ENCODE measurements around the gene CC2D2B. TPM values are rescaled to one million over a fixed set of nuclear protein-coding genes. Genes with fewer than 3 reads are reported as not detected.
"Not testable (repeated sequence)": the region's sequence is repeated elsewhere in the genome, so short reads cannot be mapped to it uniquely, and the experiment has no call there.

CC2D2B gene, protein sequence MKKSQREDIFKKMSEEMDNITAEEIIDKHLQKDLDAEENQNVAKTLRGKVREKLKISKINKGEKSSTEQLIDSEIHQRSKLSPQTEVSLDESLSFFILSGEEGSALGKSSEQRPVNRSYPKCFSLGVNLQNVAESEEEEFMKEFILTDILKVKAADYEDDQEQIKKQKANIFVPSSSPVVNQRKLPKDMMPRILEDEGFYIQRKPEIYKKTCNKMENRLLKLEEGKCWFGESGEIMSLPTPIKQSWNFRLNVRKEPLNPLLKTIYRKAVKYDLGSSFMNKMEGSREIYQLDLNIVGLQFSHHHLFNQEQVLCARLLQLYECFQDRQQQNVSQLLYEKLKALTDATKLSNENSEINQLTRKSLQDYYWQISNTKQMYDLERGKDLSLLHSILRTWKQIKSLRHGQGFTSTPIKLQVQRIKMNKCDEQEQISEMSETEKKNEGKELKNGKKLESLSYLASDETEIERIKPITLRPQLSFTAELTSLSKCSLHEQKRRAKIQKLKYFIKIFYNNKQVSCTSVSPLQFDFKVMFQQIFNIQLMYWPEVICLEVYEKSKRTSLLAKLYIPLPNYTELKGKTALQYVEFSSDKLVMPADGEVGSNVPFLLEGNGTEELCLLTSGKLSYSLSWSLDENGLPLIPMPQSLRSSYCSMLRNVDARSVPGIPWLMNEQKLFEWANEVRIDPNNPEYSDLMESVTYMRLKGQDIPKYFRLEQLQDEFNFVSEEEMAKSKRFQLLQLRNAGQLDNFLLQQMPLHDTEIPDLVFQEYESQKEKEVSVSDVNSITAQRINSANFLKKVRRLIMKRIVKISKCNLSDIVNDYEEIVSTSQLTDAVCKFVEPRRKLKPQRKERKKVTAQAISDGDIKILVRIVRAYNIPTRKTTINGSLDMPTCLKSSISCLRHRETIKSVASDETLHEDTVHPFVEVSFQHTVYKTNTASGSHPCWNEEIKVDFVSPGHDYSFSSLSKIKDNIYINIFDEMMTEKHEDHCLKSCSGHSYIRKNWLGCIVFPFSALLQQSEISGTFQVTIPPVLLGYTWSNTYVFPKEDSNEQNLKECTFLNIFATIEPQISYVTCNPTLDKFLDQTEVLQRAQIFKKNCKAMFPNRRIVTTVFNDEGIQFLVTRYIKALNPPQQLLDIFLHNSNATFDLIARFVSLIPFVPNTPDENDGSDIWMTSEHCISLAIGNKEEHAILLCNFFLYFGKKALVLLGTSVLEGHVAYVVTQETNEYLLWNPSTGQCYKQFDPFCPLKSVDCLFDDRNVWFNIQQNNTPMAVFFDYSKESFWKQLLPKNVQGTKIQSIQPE (N-terminal part only)
- not detected for total RNA-seq

DNA sequence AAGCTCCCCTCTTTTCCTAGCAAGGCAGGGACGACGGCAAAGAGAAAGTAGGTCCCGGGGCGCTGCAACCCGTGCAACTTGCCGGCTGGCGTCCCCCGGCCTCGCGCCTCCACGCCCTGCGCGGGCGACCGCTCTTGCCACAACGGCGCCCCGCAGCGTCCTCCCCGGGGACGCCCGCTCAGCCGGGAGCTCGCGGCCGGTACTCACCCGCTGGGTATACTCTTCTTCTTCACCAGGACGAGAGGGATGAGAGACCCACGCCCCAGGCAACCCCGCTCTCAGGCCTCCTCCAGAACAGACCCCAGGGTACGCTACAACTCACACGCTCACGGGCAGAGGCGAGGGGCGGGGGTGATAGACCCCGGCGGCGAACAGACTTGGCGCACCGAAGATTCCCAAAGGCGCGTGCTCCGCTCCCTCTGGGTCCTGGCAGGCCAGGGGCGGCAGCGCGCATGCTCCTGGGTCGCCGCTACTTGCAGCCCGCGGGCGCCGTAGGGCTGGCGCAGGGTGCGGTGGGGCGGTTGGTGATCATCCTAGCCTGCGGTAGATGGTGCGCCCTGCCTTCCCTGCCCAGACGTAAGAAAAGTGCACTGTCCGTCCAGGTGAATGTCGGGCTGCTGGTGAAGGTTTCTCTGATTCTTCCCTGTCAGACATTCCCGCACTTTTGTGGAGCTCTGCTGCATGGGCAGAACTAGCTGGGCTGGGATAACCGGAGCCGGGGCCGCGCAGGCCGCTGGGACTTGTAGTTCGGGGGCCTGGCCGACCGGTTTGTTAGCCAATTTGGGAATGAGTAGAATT lies at the start of gene CC2D2B:
CC2D2B (plus strand) TSS at position 520 of the 798 bp plus-strand sequence. CDS start 3,349 bp downstream, outside the sequence.
- DNase-seq = peak; percentile 28

DNA sequence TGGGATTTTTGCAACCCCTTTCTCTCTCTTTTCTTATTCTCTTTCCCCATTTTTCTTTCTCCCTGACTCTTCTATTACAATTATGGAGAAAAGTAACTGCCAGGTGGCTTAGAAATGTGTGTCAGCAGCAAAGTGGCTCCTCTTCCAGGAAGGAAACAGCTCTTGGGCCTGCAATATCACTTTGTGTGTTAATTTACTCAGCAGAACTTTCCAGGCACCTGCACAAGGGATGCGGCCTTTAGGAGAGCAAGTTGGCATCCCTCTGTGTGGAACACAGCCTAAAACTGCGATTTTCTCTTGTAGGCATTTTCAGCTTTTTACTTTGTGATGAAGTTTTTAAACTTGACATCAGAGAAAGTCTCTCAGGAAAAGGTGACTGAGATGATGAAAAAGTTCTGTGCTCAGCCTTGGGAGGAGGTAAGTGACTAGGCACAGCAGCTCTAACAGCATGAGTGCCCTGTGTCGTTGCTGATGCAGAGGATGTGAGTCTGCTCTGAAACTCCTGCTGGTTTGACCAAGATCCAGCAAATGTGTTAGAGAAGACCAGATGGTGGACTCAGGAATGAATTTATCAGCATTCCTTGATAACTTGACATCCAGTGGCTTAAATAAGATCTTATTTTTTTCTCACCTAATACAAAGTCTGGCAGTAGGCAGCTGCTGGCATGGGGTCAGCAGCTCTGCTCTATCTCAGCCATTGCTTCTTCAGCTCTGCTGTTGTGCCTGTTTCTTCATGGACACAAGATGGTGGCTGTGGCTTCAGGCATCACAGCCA lies 47.4 kb upstream of the CC2D2B start:
- DNase-seq = no peak

DNA sequence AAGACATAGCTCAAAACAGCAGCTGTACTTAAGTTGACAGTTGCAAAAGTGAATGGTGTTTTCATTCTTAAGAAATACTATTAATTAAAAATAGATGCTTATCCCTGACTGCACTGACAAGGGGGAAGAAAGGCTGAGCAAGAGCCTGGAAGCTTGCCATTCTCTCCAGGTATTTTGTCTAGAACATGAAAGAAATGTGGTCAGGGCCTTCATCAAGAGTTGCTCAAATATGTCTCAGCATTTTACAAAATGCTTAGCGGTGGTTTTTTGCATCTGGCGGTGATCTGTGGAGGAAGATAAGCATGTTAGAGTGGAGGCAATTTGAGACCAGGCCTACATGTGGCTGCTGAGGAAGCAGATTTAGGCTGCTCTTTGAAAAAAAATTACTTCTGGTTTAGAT lies 46.4 kb upstream of the CC2D2B start:
- DNase-seq = no peak

GRCh38 chr10:95864906-95865813 lies 42.6 kb upstream of the CC2D2B start:
- DNase-seq = peak; percentile 20

DNA sequence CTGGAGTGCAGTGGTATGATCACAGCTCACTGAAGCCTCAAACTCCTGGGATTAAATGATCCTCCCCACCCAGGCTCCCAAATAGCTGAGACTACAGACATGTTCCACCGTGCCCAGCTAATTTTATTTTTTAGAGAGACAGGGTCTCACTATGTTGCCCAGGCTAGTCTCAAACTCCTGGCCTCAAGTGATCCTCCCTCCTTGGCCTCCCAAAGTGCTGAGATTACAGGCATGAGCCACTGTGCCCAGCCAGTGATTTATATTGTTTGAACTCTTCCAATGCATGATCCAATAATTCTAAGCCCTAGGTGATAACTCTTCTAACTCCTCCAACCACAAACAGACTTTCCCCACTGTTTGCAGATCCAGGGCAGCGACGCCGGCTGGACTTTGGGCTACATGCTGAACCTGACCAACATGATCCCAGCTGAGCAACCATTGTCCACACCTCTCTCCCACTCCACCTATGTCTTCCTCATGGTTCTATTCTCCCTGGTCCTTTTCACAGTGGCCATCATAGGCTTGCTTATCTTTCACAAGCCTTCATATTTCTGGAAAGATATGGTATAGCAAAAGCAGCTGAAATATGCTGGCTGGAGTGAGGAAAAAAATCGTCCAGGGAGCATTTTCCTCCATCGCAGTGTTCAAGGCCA lies 41.8 kb upstream of the CC2D2B start:
- no peak for DNase-seq

DNA sequence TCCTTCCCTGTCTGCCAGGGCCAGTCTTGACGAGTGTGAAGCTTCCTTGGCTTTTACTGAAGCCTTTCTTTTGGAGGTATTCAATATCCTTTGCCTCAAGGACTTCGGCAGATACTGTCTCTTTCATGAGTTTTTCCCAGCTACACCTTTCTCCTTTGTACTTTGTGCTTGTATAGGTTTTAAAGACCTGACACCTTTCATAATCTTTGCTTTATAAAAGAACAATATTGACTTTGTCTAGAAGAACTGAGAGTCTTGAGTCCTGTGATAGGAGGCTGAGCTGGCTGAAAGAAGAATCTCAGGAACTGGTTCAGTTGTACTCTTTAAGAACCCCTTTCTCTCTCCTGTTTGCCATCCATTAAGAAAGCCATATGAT lies 41.3 kb upstream of the CC2D2B start:
- DNase-seq = no peak

DNA sequence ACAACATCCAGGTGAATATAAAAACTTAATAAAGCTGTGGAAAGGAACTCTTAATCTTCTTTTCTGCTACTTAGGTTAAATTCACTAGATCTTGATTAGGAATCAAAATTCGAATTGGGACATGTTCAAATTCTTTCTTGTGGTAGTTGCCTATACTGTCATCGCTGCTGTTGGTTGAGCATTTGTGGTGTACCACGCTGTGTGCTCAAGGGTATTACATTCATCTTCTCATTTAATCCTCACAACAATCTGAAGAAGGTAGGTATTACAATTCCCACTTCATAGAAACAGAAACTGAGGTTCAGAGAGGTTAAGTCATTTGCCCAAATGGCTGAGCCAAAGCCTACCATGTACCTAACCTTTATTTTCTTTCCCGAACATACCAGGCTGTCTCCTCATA lies 39.9 kb upstream of the CC2D2B start:
- no peak for DNase-seq

DNA sequence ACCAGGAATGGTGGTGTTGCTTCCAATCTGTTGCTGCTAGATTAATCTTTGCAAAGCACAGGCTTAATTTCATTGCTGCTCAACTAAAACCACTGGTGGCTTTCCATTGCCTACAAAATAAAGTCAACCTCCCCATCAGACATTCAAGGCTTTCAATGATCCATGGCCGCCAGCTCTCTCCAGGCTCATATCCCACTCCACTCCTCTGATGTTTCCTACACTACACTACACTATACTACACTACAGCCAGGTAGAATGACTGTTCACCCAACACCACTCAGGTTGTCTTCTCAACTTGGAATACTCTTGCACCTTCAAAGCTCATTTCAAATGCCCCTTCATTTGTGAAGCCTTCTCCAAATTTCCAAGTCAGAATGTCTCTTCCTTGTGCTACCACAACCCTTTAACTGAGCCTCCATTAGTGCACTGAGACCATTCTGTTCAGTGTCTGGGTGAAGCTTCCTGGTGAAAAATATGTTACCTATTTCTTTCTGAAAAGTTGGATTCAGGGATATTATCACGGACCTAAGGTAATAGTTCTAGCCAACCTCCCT lies 35.5 kb upstream of the CC2D2B start:
- DNase-seq = no peak

DNA sequence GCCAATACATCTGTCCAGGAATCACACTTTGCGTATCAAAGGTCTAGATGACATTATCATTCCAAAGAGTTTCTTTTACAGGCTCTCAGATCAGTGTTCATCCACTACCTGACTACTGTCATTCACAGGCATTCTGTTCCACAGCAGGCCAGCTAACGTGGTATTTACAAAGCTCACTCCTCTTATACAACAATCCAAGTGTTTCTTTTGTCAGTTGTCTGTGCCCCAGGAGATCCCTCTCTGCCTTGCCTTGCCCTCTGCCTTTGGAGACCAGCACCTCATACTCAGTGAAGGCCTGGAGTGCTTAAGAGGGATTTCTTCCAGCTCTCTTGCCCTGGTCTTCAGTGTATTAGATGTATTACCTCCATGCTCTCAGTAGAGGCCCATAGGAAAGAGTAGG lies 34.6 kb upstream of the CC2D2B start:
- no peak for DNase-seq

- no peak for DNase-seq
These were observed 34.1 kb upstream of the CC2D2B start for GRCh38 chr10:95873651-95874050.

- not testable (repeated sequence) for DNase-seq
These were observed 33.0 kb upstream of the CC2D2B start for GRCh38 chr10:95874783-95875182.

- no peak for DNase-seq
These were observed 31.0 kb upstream of the CC2D2B start for GRCh38 chr10:95876756-95877155.

DNA sequence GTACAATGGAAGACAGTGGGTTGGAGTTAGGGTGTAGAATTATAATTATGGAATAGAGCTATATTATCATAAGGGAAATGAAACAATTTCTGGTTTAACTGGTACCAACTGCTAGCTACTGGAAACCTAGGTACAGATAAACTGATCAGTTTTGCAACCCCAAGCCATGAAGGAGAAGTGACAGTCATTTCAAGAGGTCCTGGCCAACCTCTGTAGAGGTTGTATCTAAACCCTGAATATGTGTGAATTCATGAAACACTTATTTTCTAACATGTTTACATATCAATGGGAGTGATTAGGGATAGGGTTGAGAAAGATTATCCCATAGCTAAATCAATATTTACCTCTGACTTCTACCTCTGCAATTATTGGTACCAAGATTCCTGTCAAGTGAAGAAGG lies 29.9 kb upstream of the CC2D2B start:
- no peak for DNase-seq

DNA sequence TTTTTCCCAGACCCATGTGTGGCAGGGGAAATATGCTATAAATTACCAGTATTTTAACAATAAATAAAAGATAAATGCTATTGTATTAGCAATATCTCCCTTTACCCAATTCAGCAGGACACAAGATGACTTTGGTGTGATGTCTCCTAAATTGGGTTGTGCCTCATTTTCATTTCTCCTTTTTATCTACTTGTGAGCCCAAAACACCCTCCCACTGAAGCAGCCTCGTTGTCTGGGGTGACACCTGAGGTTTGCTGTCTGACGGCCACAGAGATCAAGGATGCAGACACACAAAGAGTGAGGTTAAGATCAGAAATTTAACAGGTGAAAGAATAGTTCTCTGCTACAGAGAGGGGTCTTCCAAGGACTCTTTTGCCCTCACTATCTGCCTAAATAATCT lies 27.1 kb upstream of the CC2D2B start:
- no peak for DNase-seq

GRCh38 chr10:95881316-95881715 lies 26.5 kb upstream of the CC2D2B start:
- DNase-seq = no peak

DNA sequence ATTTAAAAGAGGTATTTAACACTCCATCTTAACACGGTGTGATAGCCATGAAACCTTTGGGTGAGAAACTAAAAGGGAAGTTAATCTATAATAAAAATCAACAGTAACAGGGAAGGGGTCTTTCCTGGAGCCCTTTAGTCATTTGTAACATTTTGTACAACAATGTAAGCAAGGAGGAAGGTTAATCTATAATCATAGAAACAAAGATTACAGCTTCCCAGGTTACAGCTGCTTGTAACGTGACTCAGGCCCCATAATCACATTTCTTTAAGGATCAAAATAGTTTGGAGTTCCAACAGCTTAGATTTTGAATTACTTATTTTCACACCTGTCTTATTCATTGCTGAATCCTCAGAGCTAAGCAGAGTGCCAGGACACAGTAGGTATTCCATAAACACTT lies 17.9 kb upstream of the CC2D2B start:
- no peak for DNase-seq

DNA sequence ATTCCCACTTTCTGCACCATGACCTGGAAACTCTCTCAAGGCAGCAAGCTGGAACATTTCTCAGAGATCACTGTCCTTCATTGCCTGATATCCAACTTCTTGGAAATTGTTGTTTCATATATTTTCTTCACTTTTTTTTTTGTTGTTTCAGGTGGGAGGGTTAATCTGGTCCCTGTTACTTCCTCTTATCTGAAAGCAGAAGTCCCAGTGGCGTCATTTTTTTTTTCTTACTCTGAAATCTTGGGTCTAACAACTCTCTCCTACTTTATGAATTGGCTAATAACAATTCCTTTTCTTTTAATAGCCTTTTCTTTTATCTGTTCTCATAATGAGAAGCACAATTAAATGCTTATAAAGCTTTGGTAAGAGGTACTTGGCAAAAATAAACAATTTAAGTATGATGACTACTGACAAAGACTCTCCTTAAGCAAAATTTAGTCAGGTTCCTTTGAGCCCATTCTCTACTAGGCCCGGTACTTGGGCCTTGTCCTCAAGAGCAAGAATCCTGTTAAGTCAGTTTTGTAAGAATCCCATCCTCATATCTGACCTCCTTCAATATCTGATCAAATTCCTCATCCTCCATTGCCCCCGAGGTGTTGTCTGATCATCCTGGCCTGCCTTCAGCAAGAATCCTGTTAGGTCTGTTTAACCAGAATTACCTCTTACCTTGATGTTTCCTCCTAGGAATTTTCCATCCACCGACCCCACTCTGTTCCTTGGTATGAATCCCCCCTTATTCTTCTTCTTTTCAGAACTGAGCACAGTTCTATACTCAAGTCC lies 11.5 kb upstream of the CC2D2B start:
- no peak for DNase-seq

- DNase-seq = not testable (repeated sequence)
These were observed 1.7 kb upstream of the CC2D2B start for GRCh38 chr10:95905897-95906580.

All from effector CD4-positive, alpha-beta T cell (primary cell).